ENCODE measurements around the gene SAP30L. TPM values are rescaled to one million over a fixed set of nuclear protein-coding genes. Genes with fewer than 3 reads are reported as not detected.

SAP30L gene
- total and polyA plus RNA-seq, 2 donors (not counting 1 experiment from before 2014, with no cell fraction given) = 26.6 to 31.5 TPM

DNA sequence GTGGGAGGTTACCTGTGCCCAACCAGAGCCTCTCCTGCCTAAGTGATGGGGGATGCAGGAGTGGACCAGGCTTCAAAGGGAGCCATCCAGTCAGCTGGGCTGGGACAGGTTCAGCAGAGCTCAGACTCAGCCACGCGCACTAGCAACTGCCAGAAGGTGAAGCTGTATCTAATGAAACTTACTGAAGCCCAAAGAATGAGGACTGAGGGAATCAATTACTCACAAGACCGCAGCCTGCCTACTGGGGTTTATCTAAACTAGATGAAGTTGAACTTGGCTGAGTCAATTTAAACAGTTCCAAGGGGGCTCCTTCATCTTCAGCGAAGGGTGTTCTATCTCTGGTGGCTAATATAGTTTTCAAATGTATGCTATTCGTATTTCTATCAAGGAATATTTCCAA is 20.9 kb downstream of the SAP30L start:
- no peak overlapping the region for H3K4me3 ChIP-seq (replicated peaks in 1 of 4; ENCODE audit: control extremely low read depth in 1 of 4, insufficient read depth in 1 of 4, low read depth in 3 of 4, low read length in 4 of 4)
- peaks cover 17% of the 10 kb centered on the region for H3K27me3 ChIP-seq (ENCODE audit: control insufficient read depth, insufficient read depth, low read length)
- H3K27ac ChIP-seq (ENCODE audit: insufficient read depth, low read length) = no peak overlapping the region
- no peak overlapping the region for H2AFZ ChIP-seq (ENCODE audit: low read length)
- no peaks in the 10 kb centered on the region for H3K9me3 ChIP-seq (ENCODE audit: control insufficient read depth, insufficient read depth, low read depth, low read length)
- TF ChIP-seq, protein P1, sequence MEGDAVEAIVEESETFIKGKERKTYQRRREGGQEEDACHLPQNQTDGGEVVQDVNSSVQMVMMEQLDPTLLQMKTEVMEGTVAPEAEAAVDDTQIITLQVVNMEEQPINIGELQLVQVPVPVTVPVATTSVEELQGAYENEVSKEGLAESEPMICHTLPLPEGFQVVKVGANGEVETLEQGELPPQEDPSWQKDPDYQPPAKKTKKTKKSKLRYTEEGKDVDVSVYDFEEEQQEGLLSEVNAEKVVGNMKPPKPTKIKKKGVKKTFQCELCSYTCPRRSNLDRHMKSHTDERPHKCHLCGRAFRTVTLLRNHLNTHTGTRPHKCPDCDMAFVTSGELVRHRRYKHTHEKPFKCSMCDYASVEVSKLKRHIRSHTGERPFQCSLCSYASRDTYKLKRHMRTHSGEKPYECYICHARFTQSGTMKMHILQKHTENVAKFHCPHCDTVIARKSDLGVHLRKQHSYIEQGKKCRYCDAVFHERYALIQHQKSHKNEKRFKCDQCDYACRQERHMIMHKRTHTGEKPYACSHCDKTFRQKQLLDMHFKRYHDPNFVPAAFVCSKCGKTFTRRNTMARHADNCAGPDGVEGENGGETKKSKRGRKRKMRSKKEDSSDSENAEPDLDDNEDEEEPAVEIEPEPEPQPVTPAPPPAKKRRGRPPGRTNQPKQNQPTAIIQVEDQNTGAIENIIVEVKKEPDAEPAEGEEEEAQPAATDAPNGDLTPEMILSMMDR (conservative IDR thresholded peaks at IDR 0.05 in 1 of 2, IDR thresholded peaks at IDR 0.05 in 1 of 2; ENCODE audit: low read depth in 1 of 2, low read length in 2 of 2) = no peak
- no peak for TF ChIP-seq EZH2 (IDR thresholded peaks at IDR 0.05; ENCODE audit: low read length, missing control alignments)
- H3K79me2 ChIP-seq (ENCODE audit: control insufficient read depth, insufficient read depth, low read length) = no peaks in the 10 kb centered on the region
- H3K36me3 ChIP-seq (ENCODE audit: control insufficient read depth, insufficient read depth, low read length) = no peaks in the 10 kb centered on the region
- H3K9ac ChIP-seq (ENCODE audit: insufficient read depth, low read length) = no peak overlapping the region
- no peak overlapping the region for H3K4me2 ChIP-seq (ENCODE audit: extremely low read depth, insufficient read depth, low read length)
- peak in 1 of 2 donors; percentile 40 for DNase-seq (ENCODE audit: low read depth in 2 of 2)
- no peaks in the 10 kb centered on the region for H4K20me1 ChIP-seq (ENCODE audit: control insufficient read depth, extremely low read depth, insufficient read depth, low read length)
- H3K4me1 ChIP-seq (ENCODE audit: control insufficient read depth, extremely low read depth, insufficient read depth, low read length) = no peaks in the 10 kb centered on the region

DNA sequence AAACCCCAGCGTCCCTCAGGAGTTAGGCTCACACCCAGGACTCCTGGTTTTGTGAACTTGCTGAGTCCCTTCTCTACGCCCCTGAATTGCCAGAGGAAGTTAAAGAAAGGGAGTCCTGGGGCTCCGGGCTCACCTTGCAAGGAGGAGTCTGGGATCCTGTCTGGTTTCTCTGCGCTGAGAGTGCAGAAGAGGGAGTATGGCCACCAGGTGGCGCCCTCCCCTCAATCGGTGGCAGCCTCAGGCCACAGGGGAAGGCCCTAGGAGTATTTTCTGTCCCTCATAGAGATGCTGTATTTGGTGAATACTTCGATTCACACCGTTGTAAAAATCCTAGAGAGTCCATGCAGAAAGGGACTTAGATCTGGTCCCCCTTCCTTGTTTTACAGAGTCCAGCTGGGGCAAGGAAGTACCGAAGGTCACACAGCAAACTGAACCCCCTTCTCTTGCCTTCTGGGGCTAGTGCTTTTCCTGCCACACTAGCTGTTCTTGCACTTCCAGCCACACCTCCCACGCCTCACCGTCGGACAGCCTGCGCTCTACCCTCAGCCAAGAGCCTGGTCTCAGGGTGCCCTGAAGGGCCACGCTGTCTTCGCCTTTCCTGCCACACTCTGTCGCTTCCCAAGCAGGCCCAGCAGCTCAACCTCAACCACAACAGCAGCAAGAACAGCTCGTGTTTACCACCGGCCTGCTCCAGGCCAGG is 22.0 kb downstream of the SAP30L start:
- no peak overlapping the region for H3K27ac ChIP-seq (ENCODE audit: insufficient read depth, low read length)
- no peak overlapping the region for H3K4me2 ChIP-seq (ENCODE audit: extremely low read depth, insufficient read depth, low read length)
- no peak for TF ChIP-seq EZH2 (IDR thresholded peaks at IDR 0.05; ENCODE audit: low read length, missing control alignments)
- TF ChIP-seq, protein P1 (conservative IDR thresholded peaks at IDR 0.05 in 1 of 2, IDR thresholded peaks at IDR 0.05 in 1 of 2; ENCODE audit: low read depth in 1 of 2, low read length in 2 of 2) = peak; percentile 82 to 92
- H3K27me3 ChIP-seq (ENCODE audit: control insufficient read depth, insufficient read depth, low read length) = peaks cover 28% of the 10 kb centered on the region
- H3K79me2 ChIP-seq (ENCODE audit: control insufficient read depth, insufficient read depth, low read length) = no peaks in the 10 kb centered on the region
- no peak overlapping the region for H3K4me3 ChIP-seq (replicated peaks in 1 of 4; ENCODE audit: control extremely low read depth in 1 of 4, insufficient read depth in 1 of 4, low read depth in 3 of 4, low read length in 4 of 4)
- H4K20me1 ChIP-seq (ENCODE audit: control insufficient read depth, extremely low read depth, insufficient read depth, low read length) = no peaks in the 10 kb centered on the region
- no peaks in the 10 kb centered on the region for H3K4me1 ChIP-seq (ENCODE audit: control insufficient read depth, extremely low read depth, insufficient read depth, low read length)
- H3K9ac ChIP-seq (ENCODE audit: insufficient read depth, low read length) = no peak overlapping the region
- H2AFZ ChIP-seq (ENCODE audit: low read length) = no peak overlapping the region
- DNase-seq (ENCODE audit: low read depth in 2 of 2) = peak; percentile 41 to 67
- H3K9me3 ChIP-seq (ENCODE audit: control insufficient read depth, insufficient read depth, low read depth, low read length) = no peaks in the 10 kb centered on the region
- no peaks in the 10 kb centered on the region for H3K36me3 ChIP-seq (ENCODE audit: control insufficient read depth, insufficient read depth, low read length)

DNA sequence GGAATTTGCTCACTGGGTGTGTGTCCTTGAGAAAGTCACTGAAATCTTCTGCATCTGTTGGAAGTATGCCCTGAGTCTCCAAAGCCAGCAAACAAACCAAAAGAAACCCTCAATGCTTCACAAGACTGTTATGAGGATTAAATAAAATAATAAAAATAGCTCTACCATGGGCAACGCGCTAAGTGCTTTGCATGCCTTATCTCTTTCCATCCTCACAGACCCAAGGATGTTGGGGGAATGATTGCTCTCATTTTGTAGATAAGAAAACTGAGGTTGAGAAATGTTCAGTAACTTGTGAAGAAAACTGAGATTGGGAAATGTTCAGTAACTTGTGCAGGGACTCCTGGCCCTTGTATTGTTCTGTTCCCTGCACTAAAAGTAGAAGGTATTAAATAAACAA is 24.3 kb downstream of the SAP30L start:
- Histone ChIP-seq H3K27me3 (ENCODE audit: control insufficient read depth, insufficient read depth, low read length) (peaks cover 51% of the 10 kb centered on the region), H3K36me3 (ENCODE audit: control insufficient read depth, insufficient read depth, low read length) (no peaks in the 10 kb centered on the region), H3K9ac (ENCODE audit: insufficient read depth, low read length) (no peak overlapping the region), H3K9me3 (ENCODE audit: control insufficient read depth, insufficient read depth, low read depth, low read length) (no peaks in the 10 kb centered on the region), H3K27ac (ENCODE audit: insufficient read depth, low read length) (no peak overlapping the region), H3K4me1 (ENCODE audit: control insufficient read depth, extremely low read depth, insufficient read depth, low read length) (no peaks in the 10 kb centered on the region), H3K79me2 (ENCODE audit: control insufficient read depth, insufficient read depth, low read length) (no peaks in the 10 kb centered on the region), H3K4me3 (replicated peaks in 1 of 4; ENCODE audit: control extremely low read depth in 1 of 4, insufficient read depth in 1 of 4, low read depth in 3 of 4, low read length in 4 of 4) (no peak overlapping the region), H3K4me2 (ENCODE audit: extremely low read depth, insufficient read depth, low read length) (no peak overlapping the region), H4K20me1 (ENCODE audit: control insufficient read depth, extremely low read depth, insufficient read depth, low read length) (no peaks in the 10 kb centered on the region), H2AFZ (ENCODE audit: low read length) (no peak overlapping the region)
- TF ChIP-seq EZH2 (IDR thresholded peaks at IDR 0.05; ENCODE audit: low read length, missing control alignments) = peak; percentile 25
- TF ChIP-seq, protein P1 (conservative IDR thresholded peaks at IDR 0.05 in 1 of 2, IDR thresholded peaks at IDR 0.05 in 1 of 2; ENCODE audit: low read depth in 1 of 2, low read length in 2 of 2) = no peak
- DNase-seq (ENCODE audit: low read depth in 2 of 2) = no peak
